ENCODE data around the gene EML4. TPM values are rescaled to one million over a fixed set of nuclear protein-coding genes. Genes with fewer than 3 reads are reported as not detected.

Gene EML4
- total RNA-seq, 1 donor = 88.1 TPM

DNA sequence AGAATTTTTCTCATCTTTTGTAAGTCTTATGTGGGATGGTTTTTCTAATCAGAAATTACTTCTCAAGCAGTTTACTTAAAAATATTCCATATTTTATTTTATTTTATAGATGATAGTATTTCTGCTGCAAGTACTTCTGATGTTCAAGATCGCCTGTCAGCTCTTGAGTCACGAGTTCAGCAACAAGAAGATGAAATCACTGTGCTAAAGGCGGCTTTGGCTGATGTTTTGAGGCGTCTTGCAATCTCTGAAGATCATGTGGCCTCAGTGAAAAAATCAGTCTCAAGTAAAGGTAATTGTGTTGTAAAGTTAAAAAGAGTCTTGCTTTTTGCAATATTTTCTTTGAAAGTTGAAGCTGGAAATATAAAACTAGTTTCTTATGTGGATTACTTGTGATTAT is 76.2 kb downstream of the EML4 start:
- H3K4me3 ChIP-seq (ENCODE audit: low read depth, low read length) = no peak overlapping the region
- TF ChIP-seq CTCF (IDR thresholded peaks at IDR 0.05; ENCODE audit: insufficient read depth, low read depth, low read length) = no peak
- DNase-seq (ENCODE audit: low read depth) = no peak

DNA sequence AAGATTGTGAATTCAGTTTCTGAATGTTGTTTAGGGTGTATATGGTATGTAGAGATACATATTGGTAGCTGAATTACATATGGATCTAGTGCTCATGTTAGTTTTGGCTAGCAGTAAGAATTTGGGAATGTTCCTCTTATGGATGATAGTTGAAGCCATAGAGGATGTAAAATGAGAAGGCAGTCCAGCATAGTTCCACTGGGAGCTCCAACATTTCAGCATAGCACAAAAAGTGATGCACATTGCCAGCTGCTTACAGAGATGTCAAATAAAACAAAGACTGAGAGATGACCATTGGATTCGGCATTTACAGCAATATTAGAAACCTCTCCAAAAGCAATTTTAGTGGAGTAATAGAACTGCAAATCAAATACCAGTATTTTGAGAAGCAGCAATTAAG is 77.4 kb downstream of the EML4 start:
- DNase-seq (ENCODE audit: low read depth) = no peak
- TF ChIP-seq CTCF (IDR thresholded peaks at IDR 0.05; ENCODE audit: insufficient read depth, low read depth, low read length) = no peak
- no peak overlapping the region for H3K4me3 ChIP-seq (ENCODE audit: low read depth, low read length)

GRCh38 chr2:42248846-42249245 is 79.7 kb downstream of the EML4 start:
- no peak for DNase-seq (ENCODE audit: low read depth)
- no peak overlapping the region for H3K4me3 ChIP-seq (ENCODE audit: low read depth, low read length)
- TF ChIP-seq CTCF (IDR thresholded peaks at IDR 0.05; ENCODE audit: insufficient read depth, low read depth, low read length) = no peak

DNA sequence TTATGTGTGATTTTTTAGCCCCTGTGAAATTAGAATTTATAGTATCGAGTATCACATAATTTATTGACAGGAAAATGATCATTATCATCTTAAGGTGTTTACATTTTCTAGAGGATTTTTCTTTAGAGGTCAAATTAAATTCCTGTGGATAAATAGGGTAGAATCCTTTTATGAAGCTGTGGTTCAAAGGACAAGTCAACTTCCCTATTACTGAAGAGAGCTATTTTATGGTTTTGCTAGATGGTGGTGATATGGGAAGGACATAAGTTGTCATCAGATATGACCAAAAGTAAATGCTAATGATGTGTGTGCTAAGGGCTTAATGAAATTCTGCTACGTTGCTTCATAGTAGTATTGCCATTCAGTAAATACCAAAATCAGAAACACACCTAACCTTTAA is 80.1 kb downstream of the EML4 start:
- no peak overlapping the region for H3K4me3 ChIP-seq (ENCODE audit: low read depth, low read length)
- TF ChIP-seq CTCF (IDR thresholded peaks at IDR 0.05; ENCODE audit: insufficient read depth, low read depth, low read length) = no peak
- no peak for DNase-seq (ENCODE audit: low read depth)

- no peak for DNase-seq (ENCODE audit: low read depth)
- no peak for TF ChIP-seq CTCF (IDR thresholded peaks at IDR 0.05; ENCODE audit: insufficient read depth, low read depth, low read length)
These were observed 80.7 kb downstream of the EML4 start for GRCh38 chr2:42249887-42250286.

GRCh38 chr2:42250925-42251324 is 81.8 kb downstream of the EML4 start:
- H3K4me3 ChIP-seq (ENCODE audit: low read depth, low read length) = no peak overlapping the region
- DNase-seq (ENCODE audit: low read depth) = no peak
- no peak for TF ChIP-seq CTCF (IDR thresholded peaks at IDR 0.05; ENCODE audit: insufficient read depth, low read depth, low read length)

More at GRCh38 chr2:42249887-42250286, 80.7 kb downstream of the EML4 start:
- no peak overlapping the region for H3K4me3 ChIP-seq (ENCODE audit: low read depth, low read length)

DNA sequence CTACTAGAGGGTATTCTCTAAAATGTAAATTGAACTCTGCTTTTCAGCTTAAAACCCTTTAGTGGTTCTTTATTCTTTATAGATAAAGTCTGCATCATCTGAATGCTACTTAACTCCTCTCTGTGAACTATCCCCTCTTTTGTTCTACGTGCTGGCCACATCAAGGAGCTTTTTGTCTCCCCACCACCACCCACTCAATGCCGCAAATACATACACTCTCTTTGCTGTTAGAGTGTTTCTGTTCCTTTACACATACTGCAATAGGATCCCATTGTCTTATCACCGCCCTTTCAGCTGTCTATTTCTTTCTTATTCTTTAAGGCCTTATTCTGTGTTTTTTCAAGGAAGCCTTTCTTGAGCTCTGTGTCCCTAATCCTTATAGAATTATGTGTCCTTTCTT is 83.3 kb downstream of the EML4 start:
- TF ChIP-seq CTCF (IDR thresholded peaks at IDR 0.05; ENCODE audit: insufficient read depth, low read depth, low read length) = no peak
- no peak overlapping the region for H3K4me3 ChIP-seq (ENCODE audit: low read depth, low read length)
- no peak for DNase-seq (ENCODE audit: low read depth)
